ENCODE data around the gene F11. TPM values are rescaled to one million over a fixed set of nuclear protein-coding genes. Genes with fewer than 3 reads are reported as not detected.

F11 gene
- total and polyA plus RNA-seq, 2 experiments from 2014 or later = 0.74 to 2.1 TPM

GRCh38 chr4:186307497-186307896 is 41.5 kb downstream of the F11 start:
- ATAC-seq = no peak

More at GRCh38 chr4:186307497-186307896, 41.5 kb downstream of the F11 start:
- Histone ChIP-seq H4K20me1 (replicated peaks; ENCODE audit: insufficient read depth) (no peaks in the 10 kb centered on the region), H3F3A (replicated peaks; ENCODE audit: low read depth) (no peaks in the 10 kb centered on the region; the same call in 1 of the 2 replicates), H2AFZ (no peak overlapping the region), H3K36me3 (ENCODE audit: insufficient read depth) (no peaks in the 10 kb centered on the region), H3K4me3 (no peak overlapping the region), H3K4me1 (ENCODE audit: insufficient read depth) (no peaks in the 10 kb centered on the region; the same call in 1 of the 2 replicates), H3K27me3 (ENCODE audit: insufficient read depth) (no peaks in the 10 kb centered on the region), H3K4me2 (no peak overlapping the region), H3K79me2 (replicated peaks; ENCODE audit: insufficient read depth) (no peaks in the 10 kb centered on the region), H3K9me2 (ENCODE audit: insufficient read depth) (no peaks in the 10 kb centered on the region; the same call in 1 of the 2 replicates), H3K27ac (ENCODE audit: low read depth) (no peak overlapping the region)
- peaks cover 3% of the 10 kb centered on the region for H3K27me3 Mint-ChIP-seq (ENCODE audit: insufficient read depth, low read depth, poor library complexity)
- H3K4me1 Mint-ChIP-seq = peaks cover 8% of the 10 kb centered on the region
- H3K27ac Mint-ChIP-seq = no peak overlapping the region
- no peak for DNase-seq (ENCODE audit: low spot score)
- no peak for TF ChIP-seq ZNF462 (CRISPR knock-in tag; IDR thresholded peaks at IDR 0.05)
- no peak for TF ChIP-seq EZH2 (IDR thresholded peaks at IDR 0.05; ENCODE audit: low read depth, unreplicated experiment)
- no peak for TF ChIP-seq EZH2phosphoT487 (IDR thresholded peaks at IDR 0.05; ENCODE audit: unreplicated experiment)
- no peak for TF ChIP-seq CREB1 (CRISPR knock-in tag; IDR thresholded peaks at IDR 0.05; ENCODE audit: low read depth)
- no peak for TF ChIP-seq POLR2AphosphoS5 (IDR thresholded peaks at IDR 0.05; ENCODE audit: low read depth)
- TF ChIP-seq REST (IDR thresholded peaks at IDR 0.05; ENCODE audit: unreplicated experiment) = no peak
- TF ChIP-seq STAT1 (IDR thresholded peaks at IDR 0.05; ENCODE audit: unreplicated experiment) = no peak
- TF ChIP-seq ETS1 (IDR thresholded peaks at IDR 0.05) = no peak
- no peak for TF ChIP-seq ZNF331 (CRISPR knock-in tag; IDR thresholded peaks at IDR 0.05; ENCODE audit: low read depth)
- no peak for TF ChIP-seq JUNB (IDR thresholded peaks at IDR 0.05; ENCODE audit: unreplicated experiment)
- no peak for TF ChIP-seq CTCF (conservative IDR thresholded peaks at IDR 0.05; ENCODE audit: low read depth in 2 of 2)
- TF ChIP-seq NANOG (IDR thresholded peaks at IDR 0.05; ENCODE audit: borderline replicate concordance) = no peak
- TF ChIP-seq ZNF114 (CRISPR knock-in tag; IDR thresholded peaks at IDR 0.05) = no peak
- no peaks in the 10 kb centered on the region for H3K36me3 Mint-ChIP-seq (ENCODE audit: low read depth)
- H3K9me3 Mint-ChIP-seq = no peaks in the 10 kb centered on the region
- no peak overlapping the region for H3K4me3 Mint-ChIP-seq

Data from GM23338 (cell line).